ENCODE results near the gene RIN1.
"Not testable (repeated sequence)": the region's sequence is repeated elsewhere in the genome, so short reads cannot be mapped to it uniquely, and the experiment has no call there.

Gene RIN1, protein sequence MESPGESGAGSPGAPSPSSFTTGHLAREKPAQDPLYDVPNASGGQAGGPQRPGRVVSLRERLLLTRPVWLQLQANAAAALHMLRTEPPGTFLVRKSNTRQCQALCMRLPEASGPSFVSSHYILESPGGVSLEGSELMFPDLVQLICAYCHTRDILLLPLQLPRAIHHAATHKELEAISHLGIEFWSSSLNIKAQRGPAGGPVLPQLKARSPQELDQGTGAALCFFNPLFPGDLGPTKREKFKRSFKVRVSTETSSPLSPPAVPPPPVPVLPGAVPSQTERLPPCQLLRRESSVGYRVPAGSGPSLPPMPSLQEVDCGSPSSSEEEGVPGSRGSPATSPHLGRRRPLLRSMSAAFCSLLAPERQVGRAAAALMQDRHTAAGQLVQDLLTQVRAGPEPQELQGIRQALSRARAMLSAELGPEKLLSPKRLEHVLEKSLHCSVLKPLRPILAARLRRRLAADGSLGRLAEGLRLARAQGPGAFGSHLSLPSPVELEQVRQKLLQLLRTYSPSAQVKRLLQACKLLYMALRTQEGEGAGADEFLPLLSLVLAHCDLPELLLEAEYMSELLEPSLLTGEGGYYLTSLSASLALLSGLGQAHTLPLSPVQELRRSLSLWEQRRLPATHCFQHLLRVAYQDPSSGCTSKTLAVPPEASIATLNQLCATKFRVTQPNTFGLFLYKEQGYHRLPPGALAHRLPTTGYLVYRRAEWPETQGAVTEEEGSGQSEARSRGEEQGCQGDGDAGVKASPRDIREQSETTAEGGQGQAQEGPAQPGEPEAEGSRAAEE

DNA sequence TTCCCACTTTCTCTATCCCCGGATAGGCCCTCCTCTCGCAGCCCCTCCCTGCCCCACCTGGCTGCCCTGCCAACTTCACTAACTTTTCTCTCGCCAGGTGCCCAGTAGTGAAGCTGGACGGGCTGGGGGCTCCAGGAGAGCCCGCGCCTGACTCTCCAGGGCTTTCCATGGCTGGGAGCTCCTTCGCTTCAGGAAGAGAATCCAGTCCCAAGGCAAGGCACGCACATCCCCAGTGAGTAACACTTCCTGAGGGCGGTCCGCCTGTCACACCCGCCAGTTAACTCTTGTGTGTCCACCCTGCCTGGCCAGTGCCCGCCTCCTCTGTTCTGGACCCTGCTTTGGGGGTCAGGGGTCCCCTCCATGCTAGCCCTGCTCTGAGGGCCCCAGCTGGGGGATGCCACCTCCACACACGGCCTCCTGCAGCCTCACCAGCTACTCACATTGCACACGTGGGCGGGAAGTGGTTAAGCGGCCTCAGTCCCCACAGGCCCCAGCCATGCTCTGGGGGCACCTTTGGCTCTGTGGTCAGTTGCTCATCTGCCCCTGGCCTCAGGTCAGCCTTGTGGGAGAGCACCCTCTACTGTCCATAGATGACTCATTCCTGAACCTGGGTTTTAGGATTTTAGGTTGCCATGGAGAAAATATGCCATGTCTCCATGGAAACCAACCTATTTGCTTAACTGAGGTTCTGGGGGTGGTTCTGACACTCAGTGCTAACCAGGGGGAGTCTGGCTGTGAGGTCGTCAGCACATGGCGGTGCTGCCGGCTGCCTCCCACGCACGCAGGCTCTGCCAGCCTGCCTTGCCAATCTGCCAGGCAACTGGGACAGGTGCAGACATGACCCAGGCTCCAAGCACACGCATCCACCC lies at the start of gene RIN1:
Gene RIN1, minus strand, starts transcription at position 201 of the 869 bp plus-strand sequence. Its CDS starts 32 bp downstream, at position 169.
- peak; percentile 49 for DNase-seq

DNA sequence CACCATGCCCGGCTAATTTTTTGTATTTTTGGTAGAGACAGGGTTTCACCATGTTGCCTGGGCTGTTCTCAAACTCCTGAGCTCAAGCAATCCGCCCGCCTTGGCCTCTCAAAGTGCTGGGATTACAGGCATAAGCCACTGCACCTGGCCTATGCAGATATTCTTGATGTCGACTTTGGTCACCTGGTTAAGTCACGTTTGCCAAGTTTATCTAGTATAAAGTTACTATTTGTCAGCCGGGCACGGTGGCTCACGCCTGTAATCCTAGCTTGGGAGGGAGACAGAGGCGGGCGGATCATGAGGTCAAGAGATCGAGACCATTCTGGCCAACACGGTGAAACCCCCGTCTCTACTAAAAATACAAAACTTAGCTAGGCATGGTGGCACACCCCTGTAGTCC lies 48.1 kb upstream of the RIN1 start:
- DNase-seq, result not testable (repeated sequence)

- not testable (repeated sequence) for DNase-seq
Measured at GRCh38 chr11:66380264-66380663, 44.0 kb upstream of the RIN1 start.

DNA sequence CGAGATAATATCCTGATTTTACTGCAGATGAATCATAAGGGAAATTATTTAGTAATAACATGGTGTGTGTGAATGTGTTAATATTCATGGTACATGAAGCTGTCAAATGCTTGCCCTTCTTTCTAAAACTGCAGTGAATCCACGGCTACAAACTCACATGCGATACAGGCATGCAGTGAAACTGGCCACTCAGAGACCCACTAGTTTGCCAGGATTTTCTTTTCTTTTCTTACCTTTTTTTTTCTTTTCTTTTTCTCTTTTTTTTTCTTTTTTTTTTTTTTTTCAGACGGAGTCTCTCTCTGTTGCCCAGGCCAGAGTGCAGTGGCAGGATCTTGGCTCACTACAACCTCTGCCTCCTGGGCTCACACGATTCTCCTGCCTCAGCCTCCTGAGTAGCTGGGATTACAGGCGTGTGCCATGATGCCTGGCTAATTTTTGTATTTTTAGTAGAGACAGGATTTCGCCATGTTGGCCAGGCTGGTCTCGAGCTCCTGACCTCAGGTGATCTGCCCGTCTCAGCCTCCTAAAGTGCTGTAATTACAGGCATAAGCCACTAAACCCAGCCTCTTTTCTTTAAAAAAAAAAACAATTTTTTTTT lies 37.6 kb upstream of the RIN1 start:
- not testable (repeated sequence) for DNase-seq

DNA sequence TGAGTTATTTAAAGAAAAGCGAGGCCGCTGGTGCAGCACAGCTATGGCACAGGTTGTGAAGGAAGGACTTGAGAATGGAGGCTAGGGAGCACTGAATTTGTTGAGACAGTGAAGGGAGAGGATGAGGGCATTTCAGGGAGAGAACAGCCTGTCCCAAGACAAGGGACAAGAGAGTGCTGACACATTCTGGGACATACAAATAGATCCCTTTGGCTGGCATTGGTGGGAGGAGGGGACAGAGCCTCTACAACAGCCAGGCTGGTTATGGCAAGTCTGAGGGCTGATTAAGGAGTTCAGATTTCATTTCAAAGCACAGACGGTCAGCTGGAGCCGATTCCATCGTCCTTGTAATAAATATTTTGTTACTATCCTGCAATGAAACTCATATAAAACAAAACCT lies 37.0 kb upstream of the RIN1 start:
- no peak for DNase-seq

DNA sequence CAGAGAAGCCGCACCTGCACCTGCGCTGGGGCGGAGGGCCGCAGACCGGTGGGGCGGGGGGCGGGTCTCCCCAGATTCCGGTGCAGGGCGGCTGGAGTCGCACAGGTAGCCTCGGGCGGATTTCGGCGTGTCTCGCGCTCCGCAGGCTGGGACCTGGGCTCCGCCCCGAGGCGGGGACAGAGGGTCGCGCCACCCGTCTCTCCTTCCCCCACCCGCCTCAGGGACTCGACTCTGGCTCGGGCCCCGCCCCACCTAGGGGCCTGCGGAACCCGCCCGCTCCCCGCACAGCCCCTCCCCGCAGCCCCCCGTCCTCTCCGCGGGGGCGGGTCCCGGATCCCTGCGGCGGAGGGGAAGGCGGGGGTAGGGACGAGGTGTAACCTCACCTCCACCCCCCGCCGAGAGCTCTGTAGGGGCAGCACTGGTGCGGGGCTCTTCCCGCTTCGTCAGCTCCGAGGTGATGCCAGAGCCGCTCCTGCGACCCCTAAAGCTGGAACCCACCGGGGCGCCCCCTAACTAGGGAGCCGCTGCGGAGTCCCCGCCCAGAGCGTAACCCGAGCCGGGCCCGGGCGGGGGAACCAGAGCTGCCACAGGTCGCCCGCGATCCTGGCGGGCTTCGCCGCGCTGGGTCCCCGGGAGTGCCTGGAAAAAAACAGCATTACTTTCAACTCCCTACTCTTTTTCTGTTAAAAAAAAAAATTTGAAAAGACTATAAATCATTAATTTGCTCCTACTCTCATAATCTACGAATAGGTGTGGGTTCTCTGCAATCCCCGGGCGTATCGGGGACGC lies 35.6 kb upstream of the RIN1 start, which contains the start of gene SLC29A2:
Gene SLC29A2, minus strand, starts transcription at position 134 of the 789 bp plus-strand sequence. CDS start 169 bp downstream, outside the sequence.
- DNase-seq, result peak; percentile 83

- no peak for DNase-seq
Measured at GRCh38 chr11:66369073-66369894, 33.0 kb upstream of the RIN1 start.

DNA sequence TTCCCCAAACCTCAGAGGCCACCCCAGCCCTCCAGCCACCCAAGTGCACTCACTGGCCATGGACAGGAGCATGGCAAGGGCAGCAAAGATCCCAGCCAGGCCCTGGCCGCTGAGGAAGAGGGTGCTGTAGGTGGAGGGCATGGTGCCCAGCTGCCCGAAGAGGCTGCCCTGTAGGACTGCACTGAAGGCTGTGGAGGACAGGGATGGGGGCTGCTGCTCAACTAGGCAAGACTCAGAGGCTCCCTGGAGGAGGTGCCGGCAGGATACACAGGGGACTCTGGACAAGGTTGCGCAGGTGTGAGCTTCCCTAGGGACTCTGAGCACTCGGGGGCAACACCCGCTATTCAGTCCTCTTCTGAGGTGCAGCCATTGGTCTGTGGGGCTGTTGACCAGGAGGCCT lies 32.2 kb upstream of the RIN1 start:
- DNase-seq, result no peak

DNA sequence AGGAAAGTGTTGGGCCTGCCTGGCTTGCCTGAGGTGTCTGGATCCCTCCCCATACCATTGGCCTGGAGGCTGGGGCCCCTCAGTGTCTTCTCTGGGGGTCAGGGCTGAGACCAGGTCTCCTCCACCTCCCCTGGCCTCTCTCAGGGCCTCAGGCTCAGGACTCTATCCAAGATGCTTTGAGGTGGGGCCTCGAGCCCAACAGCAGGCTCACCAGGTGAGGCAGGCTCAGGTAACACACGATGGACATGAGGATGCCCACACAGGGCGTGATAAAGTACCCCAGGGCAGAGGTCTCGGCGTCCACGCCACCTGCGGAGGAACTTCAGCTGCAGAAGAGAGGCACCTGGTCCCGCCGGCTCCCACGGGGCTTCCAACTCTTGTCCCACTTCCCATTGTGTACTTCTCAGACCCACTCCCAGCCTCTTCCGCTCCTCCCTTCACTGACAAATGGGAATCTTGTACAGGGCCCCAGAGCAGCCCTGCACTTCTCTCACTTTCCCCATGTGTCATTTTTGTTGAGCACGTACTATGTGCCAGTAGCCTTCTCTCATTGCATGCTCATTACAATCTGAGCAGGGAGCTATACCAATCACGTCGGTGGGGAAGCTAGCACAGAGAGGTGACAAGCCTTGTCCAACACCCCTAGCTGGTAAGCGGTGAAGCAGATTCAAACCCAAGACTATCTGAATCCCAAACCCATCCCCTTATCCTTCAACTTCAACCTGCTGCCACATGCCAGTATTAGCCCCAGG lies 31.5 kb upstream of the RIN1 start:
- no peak for DNase-seq

GRCh38 chr11:66366844-66367477 lies 30.7 kb upstream of the RIN1 start:
- DNase-seq, result no peak

DNA sequence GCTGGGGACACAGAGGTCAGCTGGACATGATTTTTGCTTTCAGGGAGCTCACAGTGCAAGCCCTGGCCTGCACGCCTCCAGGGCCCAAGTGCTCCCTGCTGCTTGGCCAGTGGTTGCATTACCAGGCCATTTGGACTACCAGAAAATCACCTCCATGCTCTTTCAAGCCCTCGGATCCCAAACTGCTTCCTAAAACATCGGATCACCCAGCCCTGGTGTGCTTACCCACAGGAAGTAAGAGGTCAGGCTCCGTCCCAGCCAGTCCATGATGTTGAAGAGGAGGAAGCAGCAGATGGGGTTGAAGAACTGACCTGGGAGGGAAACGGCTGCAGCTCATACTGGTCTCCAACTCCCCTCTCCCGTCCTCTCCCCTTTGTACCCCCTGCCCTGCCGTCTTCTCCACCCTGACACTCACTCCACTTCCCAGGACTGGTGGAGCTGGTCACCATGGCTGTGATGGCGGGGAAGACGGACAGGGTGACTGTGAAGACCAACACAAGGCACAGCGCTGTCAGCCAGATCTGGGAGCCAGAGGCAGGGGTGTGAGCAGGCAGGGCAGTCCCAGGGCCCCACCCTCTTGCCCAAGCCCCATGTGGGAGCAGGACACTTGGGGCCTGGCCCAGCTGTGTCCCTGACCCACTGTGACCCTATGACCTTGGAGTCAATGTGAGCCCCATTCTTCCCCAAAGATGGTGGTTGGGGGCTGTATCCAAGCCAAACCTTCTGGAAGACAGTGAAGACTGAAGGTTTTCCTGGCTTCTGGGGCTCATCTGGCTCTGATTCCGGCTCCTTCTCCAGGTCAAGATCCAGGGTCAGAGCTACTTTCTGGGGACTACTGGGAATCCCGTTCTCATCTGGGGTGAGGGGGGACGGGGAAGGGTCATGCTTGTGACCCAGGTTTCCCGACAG lies 29.7 kb upstream of the RIN1 start:
- no peak for DNase-seq

DNA sequence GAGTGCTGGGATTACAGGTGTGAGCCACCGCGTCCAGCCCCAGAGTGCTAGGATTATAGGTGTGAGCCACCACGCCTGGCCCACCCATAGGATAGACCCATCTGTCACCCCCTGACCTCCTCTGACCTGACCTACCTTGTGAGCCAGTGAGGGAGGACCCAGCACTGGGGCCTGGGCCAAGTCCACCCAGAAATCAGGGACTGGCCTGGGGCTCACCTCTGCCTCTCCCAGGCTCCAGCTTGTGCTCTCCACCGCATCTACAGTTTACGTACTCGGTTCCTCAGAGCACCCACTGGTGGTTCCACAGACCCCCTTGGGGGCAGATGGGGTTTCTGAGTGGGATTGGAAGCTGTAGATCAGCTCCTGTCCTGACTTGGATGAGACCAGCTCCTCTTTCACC lies 28.9 kb upstream of the RIN1 start:
- no peak for DNase-seq

DNA sequence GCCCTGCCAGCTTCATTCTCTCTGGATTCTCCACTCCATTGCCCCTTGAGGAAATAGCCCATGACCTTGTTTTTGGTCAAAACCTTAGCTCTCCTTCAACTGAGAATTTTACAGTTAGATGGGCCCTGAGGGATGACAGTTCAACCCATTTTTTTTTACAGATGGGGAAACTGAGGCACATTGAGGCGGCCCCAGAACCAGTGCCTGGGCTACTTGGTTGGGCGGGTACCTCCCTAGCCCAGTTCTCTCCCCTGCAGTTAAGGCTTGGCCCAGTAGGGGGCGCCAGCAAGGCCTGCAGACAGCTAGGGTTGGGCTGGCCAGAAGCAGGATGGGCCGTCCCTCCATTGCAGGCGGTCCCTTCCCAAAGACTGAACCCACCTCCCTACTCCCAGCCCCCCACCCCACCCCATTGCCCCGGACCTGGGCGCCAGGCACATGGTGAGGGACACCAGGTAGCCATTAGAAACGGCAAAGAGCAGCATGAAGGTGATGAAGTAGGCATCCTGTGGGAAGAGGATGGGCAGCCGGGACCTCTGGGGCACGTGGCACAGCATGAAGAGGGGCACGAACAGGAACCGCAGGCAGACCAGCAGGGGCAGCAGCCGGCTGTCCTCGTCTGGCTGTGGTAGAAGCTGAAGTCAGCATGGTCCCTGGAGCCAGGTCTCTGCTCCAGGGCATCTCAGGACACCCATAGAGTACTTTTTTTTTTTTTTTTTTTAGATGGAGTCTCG lies 27.7 kb upstream of the RIN1 start:
- peak; percentile 69 for DNase-seq

GRCh38 chr11:66363187-66363601 lies 27.0 kb upstream of the RIN1 start:
- DNase-seq, result no peak

DNA sequence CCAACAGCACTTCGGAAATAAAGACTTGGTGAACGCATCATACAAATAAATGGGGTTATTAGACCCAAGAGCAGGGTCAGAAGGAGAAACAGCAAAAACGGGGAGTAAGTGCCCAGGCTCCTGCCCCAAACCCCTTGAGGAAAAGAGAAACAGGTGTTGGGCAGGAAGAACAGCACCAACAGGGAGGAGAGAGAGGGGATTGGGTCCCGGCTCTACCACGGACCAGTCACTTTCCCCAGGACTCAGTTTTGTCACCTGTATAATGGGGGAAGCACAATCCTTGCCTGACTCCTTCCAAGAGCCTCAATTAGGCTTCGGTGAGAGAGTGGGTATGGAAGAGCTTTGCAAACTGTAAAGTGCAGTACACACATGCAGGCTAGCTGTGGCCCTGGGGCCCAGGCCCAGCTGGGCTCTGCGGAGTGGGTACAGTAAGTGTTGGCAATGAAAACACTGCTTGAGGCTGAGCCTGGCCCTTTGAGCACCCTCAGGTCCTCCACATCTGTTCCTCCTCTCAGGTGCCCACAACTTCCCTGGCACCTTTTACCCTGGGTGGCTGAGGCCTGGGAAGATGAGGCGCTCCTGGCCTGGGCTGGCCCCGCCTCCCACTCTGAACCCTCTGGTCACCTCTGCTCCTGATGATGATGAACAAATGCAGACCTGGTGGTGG lies 26.4 kb upstream of the RIN1 start:
- DNase-seq, result no peak

- no peak for DNase-seq
Measured at GRCh38 chr11:66361502-66361941, 25.3 kb upstream of the RIN1 start.
